Psoas muscle (tissue), 8 donors: Measurements from ENCODE around the gene CLDN7. TPM values are rescaled to one million over a fixed set of nuclear protein-coding genes. Genes with fewer than 3 reads are reported as not detected.
A peak's percentile ranks its signal among the peaks of the same experiment; 100 is the strongest.

Experiments
- ATAC-seq, 4 donors: fragments of 200-7000 bp; cut with Tn5 transposase; one replicate each; pipeline ENCODE4 v1.9.1; 2020; ENCODE audit warnings: moderate library complexity in 3 of 4, mild to moderate bottlenecking in 2 of 4
- DNase-seq, 2 donors: peaks; one replicate each; pipeline ENCODE4 v3.0.0-alpha.2; 2020
- H3K27ac ChIP-seq: fragments of 200-600 bp; one replicate; pipeline ENCODE4 v1.8.0; 2022
- H3K27me3 ChIP-seq, 3 donors: fragments of 200-600 bp in 1 of 3; one replicate each; pipeline versions ENCODE4 v1.6.1 to v1.8.0; 2013 to 2022; ENCODE audit warnings: low read length in 2 of 3, mild to moderate bottlenecking in 2 of 3, moderate library complexity in 1 of 3; ENCODE audit not compliant: insufficient read depth in 3 of 3
- H3K36me3 ChIP-seq, 2 donors: fragments of 200-600 bp in 1 of 2; one replicate each; pipeline versions ENCODE4 v1.6.1 to v1.8.0; 2013 to 2022; ENCODE audit warnings: low read depth in 1 of 2, mild to moderate bottlenecking in 1 of 2, moderate library complexity in 1 of 2; ENCODE audit not compliant: insufficient read depth in 1 of 2
- H3K4me1 ChIP-seq: fragments of 200-600 bp; one replicate; pipeline ENCODE4 v1.8.0; 2022
- H3K4me3 ChIP-seq: fragments of 200-600 bp; one replicate; pipeline ENCODE4 v1.8.0; 2022; ENCODE audit warnings: mild to moderate bottlenecking
- H3K9me3 ChIP-seq: fragments of 200-600 bp; one replicate; pipeline ENCODE4 v1.8.0; 2022
- WGBS, 3 donors: extraction: QIAGEN DNeasy Blood & Tissue Kit; methylation state at CpG; one replicate each; pipeline versions ENCODE4 v1.1.6 to v1.1.7; 2013; 5-methylcytosine and 5-hydroxymethylcytosine counted together
- intact Hi-C, 2 donors: fragments of 100-400 bp; cut with DNase I; formaldehyde crosslinking; loops; one replicate each; pipeline versions ENCODE4 v1.11.0 to v1.14.2; 2022
- polyA plus RNA-seq, 3 donors: library from polyadenylated mRNA; stranded (reverse); fragments of 200-250 nt; gene quantifications; one replicate each; pipeline ENCODE4 v1.2.3, GENCODE V29; 2013
- total RNA-seq, 4 donors: library from RNA; stranded (reverse); fragmentation: NEBNext Ultra II Directional in 2 of 4; extraction: Animal tissue kit (Norgen Biotek cat#: 25700) in 2 of 4; gene quantifications; one replicate each; pipeline versions ENCODE4 v1.2.1 to v1.2.4, GENCODE V29; 2021 to 2023
- TF ChIP-seq, protein P1 (sequence below): fragments of 200-600 bp; IDR thresholded peaks from one replicate; pipeline ENCODE4 v1.8.0; 2022; ENCODE audit warnings: antibody characterized with exemption
- donor health status: healthy with polysubstance abuse.
- donor health status: DM: no; HTN: no; CAD: no; lungs with moderate emphysema.
- donor health status: Bipolar disorder and iron deficiency.
- donor health status: healthy.
- donor health status: DM: yes; HTN: yes; CAD: no.
- donor health status: DM: no; HTN: no; CAD: no.
- donor health status: DM: no; HTN: no; CAD: no.
- donor health status: DM: yes; HTN: yes; CAD: no.

CLDN7 gene
- total and polyA plus RNA-seq, 7 donors = 0.48 to 1.1 (median 0.93) TPM; not detected in 1

DNA sequence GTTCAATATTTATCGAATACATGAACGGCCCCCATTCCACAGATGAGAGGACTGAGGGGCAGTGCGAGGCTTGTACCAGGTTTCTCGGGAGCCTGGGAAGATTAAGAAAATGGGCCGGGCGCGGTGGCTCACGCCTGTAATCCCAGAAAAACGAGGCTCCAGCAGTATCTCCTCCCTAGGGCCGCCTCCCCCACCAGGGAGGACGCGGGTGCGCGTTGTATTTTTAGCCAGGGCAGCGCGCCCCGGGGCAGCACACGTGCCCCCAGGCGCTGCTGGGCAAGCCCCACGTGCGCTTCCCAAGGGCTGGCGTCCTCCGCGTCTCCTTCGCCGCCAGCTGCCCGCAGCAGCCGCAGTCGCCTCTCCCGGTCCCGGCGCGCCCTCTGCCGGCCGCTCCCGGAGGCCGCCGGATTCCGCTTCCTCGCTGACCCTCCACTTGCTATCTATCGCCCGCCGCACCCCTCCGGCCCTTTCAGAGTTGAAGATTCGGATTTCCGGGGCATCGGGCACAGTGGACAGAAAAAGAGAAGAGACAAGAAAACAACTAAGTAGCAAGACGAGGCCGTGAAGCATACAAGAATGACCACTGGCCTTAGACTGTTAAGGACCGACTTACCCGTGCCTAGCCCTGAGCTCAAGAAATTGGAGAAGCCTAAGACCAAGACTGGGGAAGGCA is 34.0 kb upstream of the CLDN7 start:
- peak overlapping the region; percentile 43 for H3K4me3 ChIP-seq
- no peaks in the 10 kb centered on the region for H3K36me3 ChIP-seq
- TF ChIP-seq, protein P1, sequence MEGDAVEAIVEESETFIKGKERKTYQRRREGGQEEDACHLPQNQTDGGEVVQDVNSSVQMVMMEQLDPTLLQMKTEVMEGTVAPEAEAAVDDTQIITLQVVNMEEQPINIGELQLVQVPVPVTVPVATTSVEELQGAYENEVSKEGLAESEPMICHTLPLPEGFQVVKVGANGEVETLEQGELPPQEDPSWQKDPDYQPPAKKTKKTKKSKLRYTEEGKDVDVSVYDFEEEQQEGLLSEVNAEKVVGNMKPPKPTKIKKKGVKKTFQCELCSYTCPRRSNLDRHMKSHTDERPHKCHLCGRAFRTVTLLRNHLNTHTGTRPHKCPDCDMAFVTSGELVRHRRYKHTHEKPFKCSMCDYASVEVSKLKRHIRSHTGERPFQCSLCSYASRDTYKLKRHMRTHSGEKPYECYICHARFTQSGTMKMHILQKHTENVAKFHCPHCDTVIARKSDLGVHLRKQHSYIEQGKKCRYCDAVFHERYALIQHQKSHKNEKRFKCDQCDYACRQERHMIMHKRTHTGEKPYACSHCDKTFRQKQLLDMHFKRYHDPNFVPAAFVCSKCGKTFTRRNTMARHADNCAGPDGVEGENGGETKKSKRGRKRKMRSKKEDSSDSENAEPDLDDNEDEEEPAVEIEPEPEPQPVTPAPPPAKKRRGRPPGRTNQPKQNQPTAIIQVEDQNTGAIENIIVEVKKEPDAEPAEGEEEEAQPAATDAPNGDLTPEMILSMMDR = peak; percentile 98
- intact Hi-C loops = loop anchor here (1.0 to 5.0 kb wide), 5 partner anchors 16 to 249 kb away; partner anchors contain the start of genes ELP5 (in 1 of the 2) and SLC2A4 (in 1 of the 2)
- peak; percentile 82 to 92 (median 83) for ATAC-seq
- peaks cover 27% of the 10 kb centered on the region for H3K4me1 ChIP-seq
- WGBS, 3 donors = 1 to 3% (median 2%) methylated on average over 51 of the region's 51 CpGs
- H3K27ac ChIP-seq = peak overlapping the region; percentile 91
- no peaks in the 10 kb centered on the region for H3K9me3 ChIP-seq
- peaks cover 0 to 9% (median 0%) of the 10 kb centered on the region in 3 donors for H3K27me3 ChIP-seq
- DNase-seq = peak; percentile 90 to 95

DNA sequence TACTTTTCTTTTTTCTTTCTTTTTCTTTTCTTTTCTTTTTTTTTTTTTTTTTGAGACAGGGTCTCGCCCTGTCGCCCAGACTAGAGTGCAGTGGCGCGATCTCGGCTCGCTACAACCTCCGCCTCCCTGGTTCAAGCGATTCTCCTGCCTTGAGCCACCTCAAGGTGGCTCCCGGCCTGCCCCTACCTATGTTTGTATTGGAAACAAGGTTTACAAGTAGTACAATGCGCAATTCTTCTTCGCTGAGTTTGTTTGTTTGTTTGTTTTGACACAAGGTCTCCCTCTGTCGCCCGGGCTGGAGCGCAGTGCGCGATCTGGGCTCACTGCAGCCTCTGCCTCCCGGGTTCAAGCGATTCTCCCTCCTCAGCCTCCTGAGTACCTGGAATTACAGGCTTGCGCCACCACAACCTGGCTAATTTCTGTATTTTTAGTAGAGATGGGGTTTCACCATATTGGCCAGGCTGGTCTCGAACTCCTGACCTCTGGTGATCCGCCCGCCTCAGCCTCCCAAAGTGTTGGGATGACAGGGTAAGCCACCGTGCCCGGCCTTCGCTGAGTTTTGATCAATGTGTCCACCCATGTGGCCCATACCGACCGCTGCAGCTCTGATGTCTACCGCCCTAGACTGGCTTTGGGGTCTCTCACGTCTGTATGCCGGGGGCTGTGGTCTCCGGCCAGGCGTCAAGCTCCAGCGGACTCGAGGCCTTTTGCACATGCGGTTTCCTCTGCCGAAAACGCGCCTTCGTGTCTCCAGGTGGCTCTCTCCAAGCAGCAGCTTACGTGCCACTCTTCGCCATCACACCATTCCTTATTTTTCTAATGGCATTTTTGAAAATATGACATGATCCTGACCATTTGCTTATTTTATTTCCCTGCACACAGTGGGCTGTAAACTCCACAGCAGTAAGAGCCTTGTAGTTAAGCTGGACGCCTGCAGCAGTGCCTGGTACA is 33.2 kb upstream of the CLDN7 start:
- Histone ChIP-seq H3K9me3 (no peaks in the 10 kb centered on the region), H3K4me1 (peaks cover 35% of the 10 kb centered on the region), H3K36me3 (no peaks in the 10 kb centered on the region), H3K27me3 (peaks cover 0 to 9% (median 0%) of the 10 kb centered on the region in 3 donors), H3K4me3 (peak overlapping the region; percentile 58), H3K27ac (peak overlapping the region; percentile 91)
- ATAC-seq (peak in 1 of 4 donors; percentile 10), DNase-seq (no peak)
- TF ChIP-seq, protein P1 = no peak
- WGBS, 3 donors = 67 to 69% (median 69%) methylated on average over 38 to 42 of the region's 42 CpGs
- intact Hi-C loops = loop anchor here (1.0 to 5.0 kb wide), 5 partner anchors 15 to 248 kb away; partner anchors contain the start of genes ELP5 (in 1 of the 2) and SLC2A4 (in 1 of the 2)

DNA sequence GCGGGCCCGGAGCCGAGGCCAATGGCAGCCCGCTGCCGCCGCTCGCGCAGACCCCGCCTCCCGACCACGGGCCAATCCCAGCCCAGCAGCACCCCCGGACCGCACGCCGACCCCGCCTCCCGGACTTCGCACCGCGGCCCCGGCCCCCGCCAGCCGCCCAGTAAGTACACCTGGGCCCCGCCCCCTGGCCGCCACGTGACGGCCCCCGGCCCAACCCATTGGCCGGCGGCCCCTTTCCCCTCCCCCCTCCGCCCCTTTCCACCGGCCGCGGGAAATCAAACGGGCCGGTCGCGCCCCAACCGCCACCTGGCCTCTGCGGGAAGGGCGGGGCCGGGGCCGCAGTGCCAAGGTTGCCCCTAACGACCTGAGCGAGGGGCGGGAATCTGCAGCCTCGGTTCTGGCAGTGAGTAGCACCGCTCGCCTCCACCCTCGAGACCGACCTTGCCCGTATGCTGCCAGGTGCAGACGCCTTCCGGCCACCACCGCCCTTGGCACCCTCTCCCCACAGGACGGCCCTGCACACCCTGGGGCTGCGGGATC is 32.4 kb upstream of the CLDN7 start, which contains the start of gene YBX2:
YBX2 (minus strand) TSS at position 26 of the 540 bp plus-strand sequence. CDS start 139 bp downstream, outside the sequence.
- Histone ChIP-seq H3K4me1 (peaks cover 40% of the 10 kb centered on the region), H3K27ac (peak within 1 kb of the TSS; percentile 91), H3K27me3 (peaks cover 0 to 9% (median 0%) of the 10 kb centered on the region in 3 donors), H3K4me3 (peak within 1 kb of the TSS; percentile 58), H3K9me3 (no peaks in the 10 kb centered on the region), H3K36me3 (no peaks in the 10 kb centered on the region)
- peak; percentile 50 to 61 (median 51) for ATAC-seq
- intact Hi-C loops = loop anchor here in 1 of 2 donors (5.0 kb wide), 1 partner anchor 247 kb away; no protein-coding TSS in a partner anchor
- 2 to 6% (median 2%) methylated on average over 18 to 57 of the region's 57 CpGs for WGBS, 3 donors
- peak; percentile 81 to 93 for DNase-seq
- TF ChIP-seq, protein P1 = no peak

DNA sequence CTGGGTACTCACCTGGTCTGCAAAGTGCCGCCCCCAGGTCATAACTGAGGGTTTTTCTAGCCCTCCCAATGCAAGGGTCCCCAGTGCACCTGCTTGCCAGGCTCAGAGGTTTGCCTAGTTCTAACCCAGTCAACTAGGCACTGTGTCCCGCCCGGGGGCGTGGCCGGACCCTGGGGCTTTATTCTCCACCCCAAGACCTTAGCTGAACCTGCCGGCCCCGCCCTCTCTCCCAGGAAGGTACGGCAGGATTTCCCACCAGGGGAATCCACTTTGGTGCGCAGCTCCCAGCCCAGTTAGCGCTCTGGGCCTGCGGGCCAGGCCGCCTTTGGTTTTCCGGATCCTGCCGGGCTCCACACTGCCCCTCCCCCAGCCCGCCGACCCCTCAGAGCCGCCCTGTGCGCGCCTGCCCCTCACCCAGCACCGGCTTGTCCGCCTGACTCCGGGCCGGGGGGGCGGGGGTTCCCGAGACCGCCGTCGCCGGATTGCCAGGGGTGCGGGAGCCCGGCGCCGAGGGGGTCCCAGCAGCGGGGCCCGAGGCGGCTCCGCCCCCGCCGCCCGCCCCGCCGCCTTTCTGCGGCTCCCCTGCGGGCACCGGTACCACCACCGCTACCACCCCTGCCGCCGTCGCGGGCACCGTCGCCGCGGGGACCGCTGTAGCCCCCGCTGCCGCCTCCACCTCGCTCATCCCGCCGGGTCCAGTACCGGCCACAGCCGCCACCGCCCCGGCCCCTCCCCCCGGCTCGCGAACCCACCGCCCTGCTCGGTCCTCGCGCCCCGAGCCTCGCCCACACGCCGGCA is 31.7 kb upstream of the CLDN7 start:
- DNase-seq (no peak), ATAC-seq (no peak)
- H3K9me3 ChIP-seq = no peaks in the 10 kb centered on the region
- H3K4me3 ChIP-seq = peak overlapping the region; percentile 58
- H3K36me3 ChIP-seq = no peaks in the 10 kb centered on the region
- TF ChIP-seq, protein P1 = no peak
- H3K4me1 ChIP-seq = peaks cover 40% of the 10 kb centered on the region
- H3K27ac ChIP-seq = peak overlapping the region; percentile 91
- 4 to 7% (median 6%) methylated on average over 28 to 75 of the region's 75 CpGs for WGBS, 3 donors
- intact Hi-C loops = no loop called here
- H3K27me3 ChIP-seq = peaks cover 0 to 9% (median 0%) of the 10 kb centered on the region in 3 donors
